ENCODE data around the gene TMEM121B.

Gene TMEM121B

GRCh38 chr22:17117890-17118289 lies 3.3 kb downstream of the TMEM121B start:
- Histone ChIP-seq H3K4me1 (ENCODE audit: control insufficient read depth in 1 of 2, insufficient read depth in 2 of 2, low read length in 2 of 2) (peaks cover 0 to 15% of the 10 kb centered on the region in 2 donors), H3K9me3 (ENCODE audit: control insufficient read depth in 1 of 2, low read length in 2 of 2) (no peaks in the 10 kb centered on the region), H3K27me3 (ENCODE audit: low read depth, low read length) (peaks cover 12% of the 10 kb centered on the region), H3K27ac (ENCODE audit: low read length) (no peak overlapping the region), H3K36me3 (ENCODE audit: control insufficient read depth in 1 of 2, insufficient read depth in 2 of 2, low read length in 2 of 2) (no peaks in the 10 kb centered on the region), H3K4me3 (ENCODE audit: low read depth in 1 of 2, low read length in 2 of 2) (no peak overlapping the region)

GRCh38 chr22:17117400-17117799 lies 3.8 kb downstream of the TMEM121B start:
- Histone ChIP-seq H3K9me3 (ENCODE audit: control insufficient read depth in 1 of 2, low read length in 2 of 2) (no peaks in the 10 kb centered on the region), H3K36me3 (ENCODE audit: control insufficient read depth in 1 of 2, insufficient read depth in 2 of 2, low read length in 2 of 2) (no peaks in the 10 kb centered on the region), H3K4me1 (ENCODE audit: control insufficient read depth in 1 of 2, insufficient read depth in 2 of 2, low read length in 2 of 2) (peaks cover 0 to 15% of the 10 kb centered on the region in 2 donors), H3K27me3 (ENCODE audit: low read depth, low read length) (peaks cover 10% of the 10 kb centered on the region), H3K27ac (ENCODE audit: low read length) (no peak overlapping the region), H3K4me3 (ENCODE audit: low read depth in 1 of 2, low read length in 2 of 2) (no peak overlapping the region)

- peaks cover 0 to 13% of the 10 kb centered on the region in 2 donors for H3K4me1 ChIP-seq (ENCODE audit: control insufficient read depth in 1 of 2, insufficient read depth in 2 of 2, low read length in 2 of 2)
- no peaks in the 10 kb centered on the region for H3K9me3 ChIP-seq (ENCODE audit: control insufficient read depth in 1 of 2, low read length in 2 of 2)
- no peak overlapping the region for H3K4me3 ChIP-seq (ENCODE audit: low read depth in 1 of 2, low read length in 2 of 2)
- no peaks in the 10 kb centered on the region for H3K36me3 ChIP-seq (ENCODE audit: control insufficient read depth in 1 of 2, insufficient read depth in 2 of 2, low read length in 2 of 2)
- H3K27me3 ChIP-seq (ENCODE audit: low read depth, low read length), result peaks cover 4% of the 10 kb centered on the region
- no peak overlapping the region for H3K27ac ChIP-seq (ENCODE audit: low read length)
These were observed 4.4 kb downstream of the TMEM121B start for GRCh38 chr22:17116572-17117330.

DNA sequence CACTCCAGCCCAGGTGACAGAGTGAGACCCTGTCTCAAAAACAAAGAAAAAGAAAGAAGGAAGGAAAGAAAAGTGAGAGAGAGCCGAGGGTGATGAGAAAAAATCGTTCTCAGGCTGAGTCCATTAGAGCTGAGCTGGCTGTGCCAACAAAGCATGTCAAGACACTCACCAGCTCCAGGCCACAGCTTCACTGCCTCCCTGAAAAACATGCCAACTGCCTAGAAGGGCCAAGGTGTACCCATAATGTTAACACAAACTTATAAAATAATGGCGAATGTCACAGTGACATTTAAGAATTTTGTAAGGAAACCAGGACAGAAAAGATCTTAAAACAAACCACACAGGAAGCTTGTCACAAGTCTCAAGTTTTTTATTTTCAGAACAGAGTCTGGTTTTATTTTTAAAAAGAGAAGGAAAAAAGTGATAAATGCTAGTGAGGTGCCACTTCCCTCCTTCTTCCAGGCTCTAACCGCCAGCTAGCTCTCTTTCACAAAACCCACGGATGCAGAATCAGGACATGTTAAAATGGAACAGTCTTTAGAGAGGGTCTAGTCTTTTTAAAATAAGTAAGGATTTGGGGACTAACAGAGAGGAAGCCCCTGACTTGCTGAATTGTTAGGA lies 5.1 kb downstream of the TMEM121B start:
- no peak overlapping the region for H3K27ac ChIP-seq (ENCODE audit: low read length)
- no peak overlapping the region for H3K4me3 ChIP-seq (ENCODE audit: low read depth in 1 of 2, low read length in 2 of 2)
- H3K9me3 ChIP-seq (ENCODE audit: control insufficient read depth in 1 of 2, low read length in 2 of 2), result no peaks in the 10 kb centered on the region
- no peaks in the 10 kb centered on the region for H3K27me3 ChIP-seq (ENCODE audit: low read depth, low read length)
- H3K36me3 ChIP-seq (ENCODE audit: control insufficient read depth in 1 of 2, insufficient read depth in 2 of 2, low read length in 2 of 2), result no peaks in the 10 kb centered on the region
- H3K4me1 ChIP-seq (ENCODE audit: control insufficient read depth in 1 of 2, insufficient read depth in 2 of 2, low read length in 2 of 2), result peaks cover 0 to 8% of the 10 kb centered on the region in 2 donors

GRCh38 chr22:17115236-17115635 lies 5.9 kb downstream of the TMEM121B start:
- Histone ChIP-seq H3K27ac (ENCODE audit: low read length) (no peak overlapping the region), H3K9me3 (ENCODE audit: control insufficient read depth in 1 of 2, low read length in 2 of 2) (no peaks in the 10 kb centered on the region), H3K27me3 (ENCODE audit: low read depth, low read length) (no peaks in the 10 kb centered on the region), H3K4me1 (ENCODE audit: control insufficient read depth in 1 of 2, insufficient read depth in 2 of 2, low read length in 2 of 2) (peaks cover 0 to 3% of the 10 kb centered on the region in 2 donors), H3K36me3 (ENCODE audit: control insufficient read depth in 1 of 2, insufficient read depth in 2 of 2, low read length in 2 of 2) (no peaks in the 10 kb centered on the region), H3K4me3 (ENCODE audit: low read depth in 1 of 2, low read length in 2 of 2) (no peak overlapping the region)

DNA sequence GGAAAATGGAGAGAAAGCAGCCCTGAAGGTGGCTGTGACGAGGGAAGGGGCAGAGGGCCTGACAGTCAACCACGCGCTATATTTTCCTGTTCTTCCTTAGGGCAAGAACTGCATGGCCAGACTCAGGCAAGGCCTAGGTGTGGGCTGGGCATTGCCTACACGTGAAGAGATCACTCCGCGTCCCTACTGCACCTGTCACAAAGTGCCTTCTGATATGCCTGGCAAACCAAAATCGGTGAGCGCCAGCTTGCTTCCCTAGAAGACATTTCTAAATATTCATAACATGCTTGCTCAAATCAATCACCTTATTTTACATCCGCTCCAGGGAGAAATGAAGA lies 6.3 kb downstream of the TMEM121B start:
- H3K4me3 ChIP-seq (ENCODE audit: low read depth in 1 of 2, low read length in 2 of 2), result no peak overlapping the region
- H3K27ac ChIP-seq (ENCODE audit: low read length), result no peak overlapping the region
- H3K9me3 ChIP-seq (ENCODE audit: control insufficient read depth in 1 of 2, low read length in 2 of 2), result no peaks in the 10 kb centered on the region
- peaks cover 0 to 2% of the 10 kb centered on the region in 2 donors for H3K36me3 ChIP-seq (ENCODE audit: control insufficient read depth in 1 of 2, insufficient read depth in 2 of 2, low read length in 2 of 2)
- peaks cover 0 to 3% of the 10 kb centered on the region in 2 donors for H3K4me1 ChIP-seq (ENCODE audit: control insufficient read depth in 1 of 2, insufficient read depth in 2 of 2, low read length in 2 of 2)
- H3K27me3 ChIP-seq (ENCODE audit: low read depth, low read length), result no peaks in the 10 kb centered on the region

- no peak overlapping the region for H3K27ac ChIP-seq (ENCODE audit: low read length)
- H3K36me3 ChIP-seq (ENCODE audit: control insufficient read depth in 1 of 2, insufficient read depth in 2 of 2, low read length in 2 of 2), result peaks cover 0 to 8% of the 10 kb centered on the region in 2 donors
- no peaks in the 10 kb centered on the region for H3K9me3 ChIP-seq (ENCODE audit: control insufficient read depth in 1 of 2, low read length in 2 of 2)
- peaks cover 0 to 3% of the 10 kb centered on the region in 2 donors for H3K4me1 ChIP-seq (ENCODE audit: control insufficient read depth in 1 of 2, insufficient read depth in 2 of 2, low read length in 2 of 2)
- H3K4me3 ChIP-seq (ENCODE audit: low read depth in 1 of 2, low read length in 2 of 2), result no peak overlapping the region
- H3K27me3 ChIP-seq (ENCODE audit: low read depth, low read length), result no peaks in the 10 kb centered on the region
These were observed 6.8 kb downstream of the TMEM121B start for GRCh38 chr22:17114173-17114897.

- Histone ChIP-seq H3K9me3 (ENCODE audit: control insufficient read depth in 1 of 2, low read length in 2 of 2) (no peaks in the 10 kb centered on the region), H3K27ac (ENCODE audit: low read length) (no peak overlapping the region), H3K27me3 (ENCODE audit: low read depth, low read length) (no peaks in the 10 kb centered on the region), H3K4me3 (ENCODE audit: low read depth in 1 of 2, low read length in 2 of 2) (no peak overlapping the region), H3K4me1 (ENCODE audit: control insufficient read depth in 1 of 2, insufficient read depth in 2 of 2, low read length in 2 of 2) (peaks cover 0 to under 1% of the 10 kb centered on the region in 2 donors), H3K36me3 (ENCODE audit: control insufficient read depth in 1 of 2, insufficient read depth in 2 of 2, low read length in 2 of 2) (peaks cover 0 to 15% of the 10 kb centered on the region in 2 donors)
These were observed 7.6 kb downstream of the TMEM121B start for GRCh38 chr22:17113600-17113999.

- peaks cover 0 to 25% of the 10 kb centered on the region in 2 donors for H3K36me3 ChIP-seq (ENCODE audit: control insufficient read depth in 1 of 2, insufficient read depth in 2 of 2, low read length in 2 of 2)
- peaks cover 0 to under 1% of the 10 kb centered on the region in 2 donors for H3K4me1 ChIP-seq (ENCODE audit: control insufficient read depth in 1 of 2, insufficient read depth in 2 of 2, low read length in 2 of 2)
- H3K27me3 ChIP-seq (ENCODE audit: low read depth, low read length), result no peaks in the 10 kb centered on the region
- no peak overlapping the region for H3K4me3 ChIP-seq (ENCODE audit: low read depth in 1 of 2, low read length in 2 of 2)
- no peak overlapping the region for H3K27ac ChIP-seq (ENCODE audit: low read length)
- no peaks in the 10 kb centered on the region for H3K9me3 ChIP-seq (ENCODE audit: control insufficient read depth in 1 of 2, low read length in 2 of 2)
These were observed 8.6 kb downstream of the TMEM121B start for GRCh38 chr22:17112491-17113042.

DNA sequence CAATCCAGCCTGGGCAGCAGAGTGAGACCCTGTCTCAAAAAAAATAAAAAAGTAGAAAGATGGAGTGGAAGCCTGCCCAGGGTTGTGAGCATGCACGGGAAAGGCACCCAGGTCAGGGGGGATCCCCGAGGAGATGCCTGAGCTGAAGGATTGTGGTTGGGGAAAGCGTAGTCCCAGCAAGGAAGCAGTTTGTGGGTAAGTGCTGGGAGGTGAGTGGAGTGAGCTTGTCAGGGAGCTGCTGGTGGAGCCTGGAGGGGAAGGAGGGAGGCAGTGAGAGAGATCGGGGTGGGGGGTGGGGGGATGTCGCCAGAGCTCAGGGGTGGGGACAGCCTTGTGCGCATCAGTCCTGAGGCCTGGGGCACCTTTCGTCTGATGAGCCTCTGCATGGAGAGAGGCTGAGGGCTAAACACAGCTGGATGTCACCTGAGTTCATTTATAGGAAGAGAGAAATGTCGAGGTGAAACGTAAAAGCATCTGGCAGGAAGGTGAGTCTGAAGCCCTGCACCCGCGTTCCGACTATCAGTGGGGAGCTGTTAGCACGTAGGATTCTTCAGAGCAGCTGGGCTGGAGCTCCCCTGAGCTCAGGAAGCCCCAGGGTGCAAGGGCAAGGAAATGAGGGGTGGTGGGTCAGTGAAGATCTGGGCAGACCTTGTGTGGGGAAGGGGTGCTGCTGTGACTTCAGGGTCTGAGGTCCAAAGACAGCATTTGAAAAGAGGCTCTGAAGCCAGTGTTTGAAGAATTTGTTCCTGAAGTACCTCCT lies 10.2 kb downstream of the TMEM121B start:
- Histone ChIP-seq H3K36me3 (ENCODE audit: control insufficient read depth in 1 of 2, insufficient read depth in 2 of 2, low read length in 2 of 2) (peaks cover 8 to 36% of the 10 kb centered on the region in 2 donors), H3K27me3 (ENCODE audit: low read depth, low read length) (no peaks in the 10 kb centered on the region), H3K4me1 (ENCODE audit: control insufficient read depth in 1 of 2, insufficient read depth in 2 of 2, low read length in 2 of 2) (peaks cover 0 to 4% of the 10 kb centered on the region in 2 donors), H3K9me3 (ENCODE audit: control insufficient read depth in 1 of 2, low read length in 2 of 2) (no peaks in the 10 kb centered on the region), H3K4me3 (ENCODE audit: low read depth in 1 of 2, low read length in 2 of 2) (no peak overlapping the region), H3K27ac (ENCODE audit: low read length) (no peak overlapping the region)
